Epithelial cell of prostate (primary cell): Measurements from ENCODE around the gene NF2.
"Not testable (repeated sequence)": the region's sequence is repeated elsewhere in the genome, so short reads cannot be mapped to it uniquely, and the experiment has no call there.

Experiments
- DNase-seq: peaks from one replicate; pipeline ENCODE4 v3.0.0-alpha.2; 2011; ENCODE audit warnings: low read depth, low spot score
- H3K27ac ChIP-seq: fragments of 450-650 bp; 2 replicates; pipeline ENCODE4 v1.5.1; 2017; ENCODE audit warnings: mild to moderate bottlenecking

Gene NF2

GRCh38 chr22:29603358-29604075 is at the start of gene NF2:
NF2 (plus strand) TSS chr22:29603633; CDS start chr22:29603999, 366 bp downstream.
- peak; percentile 96 for DNase-seq
- H3K27ac ChIP-seq: peak within 1 kb of the TSS; percentile 67

- no peak overlapping the region for H3K27ac ChIP-seq
- DNase-seq: no peak
Measured at GRCh38 chr22:29555065-29555644, 48.3 kb upstream of the NF2 start.

- no peak for DNase-seq
- no peak overlapping the region for H3K27ac ChIP-seq
Measured at GRCh38 chr22:29559030-29559429, 44.4 kb upstream of the NF2 start.

GRCh38 chr22:29559853-29560252 is 43.6 kb upstream of the NF2 start:
- DNase-seq: no peak
- H3K27ac ChIP-seq: no peak overlapping the region

GRCh38 chr22:29563652-29564460 is 39.6 kb upstream of the NF2 start:
- DNase-seq: no peak
- no peak overlapping the region for H3K27ac ChIP-seq

- DNase-seq: not testable (repeated sequence)
Measured at GRCh38 chr22:29566513-29566912, 36.9 kb upstream of the NF2 start.

GRCh38 chr22:29567338-29567737 is 36.1 kb upstream of the NF2 start:
- no peak for DNase-seq
- H3K27ac ChIP-seq: no peak overlapping the region

More at GRCh38 chr22:29566513-29566912, 36.9 kb upstream of the NF2 start:
- not testable (repeated sequence) for H3K27ac ChIP-seq

GRCh38 chr22:29569011-29569678 is 34.3 kb upstream of the NF2 start:
- H3K27ac ChIP-seq: no peak overlapping the region
- no peak for DNase-seq

- H3K27ac ChIP-seq: no peak overlapping the region
- DNase-seq: no peak
Measured at GRCh38 chr22:29570456-29570855, 33.0 kb upstream of the NF2 start.

GRCh38 chr22:29570912-29571549 is 32.4 kb upstream of the NF2 start:
- no peak for DNase-seq
- no peak overlapping the region for H3K27ac ChIP-seq

- no peak for DNase-seq
- no peak overlapping the region for H3K27ac ChIP-seq
Measured at GRCh38 chr22:29574762-29575450, 28.5 kb upstream of the NF2 start.

- no peak overlapping the region for H3K27ac ChIP-seq
- no peak for DNase-seq
Measured at GRCh38 chr22:29578462-29579200, 24.8 kb upstream of the NF2 start.

GRCh38 chr22:29580200-29580810 is 23.1 kb upstream of the NF2 start:
- no peak for DNase-seq
- H3K27ac ChIP-seq: no peak overlapping the region

- H3K27ac ChIP-seq: no peak overlapping the region
Measured at GRCh38 chr22:29581799-29582198, 21.6 kb upstream of the NF2 start.

GRCh38 chr22:29584975-29585374 is 18.5 kb upstream of the NF2 start:
- DNase-seq: no peak
- H3K27ac ChIP-seq: no peak overlapping the region

More at GRCh38 chr22:29581799-29582198, 21.6 kb upstream of the NF2 start:
- DNase-seq: no peak

- not testable (repeated sequence) for H3K27ac ChIP-seq, DNase-seq
Measured at GRCh38 chr22:29586193-29586705, 17.2 kb upstream of the NF2 start.

- peak overlapping the region; percentile 39 for H3K27ac ChIP-seq
- peak; percentile 55 for DNase-seq
Measured at GRCh38 chr22:29587938-29588699, 15.3 kb upstream of the NF2 start.
